Measurements from ENCODE around the gene GALNT5.
"Not testable (repeated sequence)": the region's sequence is repeated elsewhere in the genome, so short reads cannot be mapped to it uniquely, and the experiment has no call there.

Gene GALNT5

GRCh38 chr2:157327200-157327599, 69.7 kb downstream of the GALNT5 start:
- DNase-seq (ENCODE audit: low spot score): no peak

- peak; percentile 48 for DNase-seq (ENCODE audit: low spot score)
Measured at GRCh38 chr2:157327621-157328500, 70.4 kb downstream of the GALNT5 start.

- DNase-seq (ENCODE audit: low spot score): peak; percentile 14
Measured at GRCh38 chr2:157329524-157329923, 72.0 kb downstream of the GALNT5 start.

GRCh38 chr2:157333304-157334047, 76.0 kb downstream of the GALNT5 start:
- DNase-seq (ENCODE audit: low spot score): no peak

GRCh38 chr2:157334335-157334734, 76.8 kb downstream of the GALNT5 start:
- no peak for DNase-seq (ENCODE audit: low spot score)

- no peak for DNase-seq (ENCODE audit: low spot score)
Measured at GRCh38 chr2:157334797-157335196, 77.3 kb downstream of the GALNT5 start.

GRCh38 chr2:157336137-157337010, 78.9 kb downstream of the GALNT5 start:
- peak; percentile 41 for DNase-seq (ENCODE audit: low spot score)

- DNase-seq (ENCODE audit: low spot score): no peak
Measured at GRCh38 chr2:157337978-157338377, 80.5 kb downstream of the GALNT5 start.

- DNase-seq (ENCODE audit: low spot score): no peak
Measured at GRCh38 chr2:157339965-157340655, 82.6 kb downstream of the GALNT5 start.

- DNase-seq (ENCODE audit: low spot score): not testable (repeated sequence)
Measured at GRCh38 chr2:157341381-157341780, 83.9 kb downstream of the GALNT5 start.

GRCh38 chr2:157345647-157346389, 88.3 kb downstream of the GALNT5 start:
- DNase-seq (ENCODE audit: low spot score): no peak

GRCh38 chr2:157348291-157348921, 90.9 kb downstream of the GALNT5 start:
- DNase-seq (ENCODE audit: low spot score): no peak

GRCh38 chr2:157349949-157350515, 92.5 kb downstream of the GALNT5 start:
- DNase-seq (ENCODE audit: low spot score): no peak

- DNase-seq (ENCODE audit: low spot score): no peak
Measured at GRCh38 chr2:157355618-157356017, 98.1 kb downstream of the GALNT5 start.

GRCh38 chr2:157359628-157360027, 102.1 kb downstream of the GALNT5 start:
- DNase-seq (ENCODE audit: low spot score): no peak

- DNase-seq (ENCODE audit: low spot score): no peak
Measured at GRCh38 chr2:157361526-157361925, 104.0 kb downstream of the GALNT5 start.

GRCh38 chr2:157362627-157363026, 105.1 kb downstream of the GALNT5 start:
- DNase-seq (ENCODE audit: low spot score): no peak

GRCh38 chr2:157363612-157364101, 106.2 kb downstream of the GALNT5 start:
- DNase-seq (ENCODE audit: low spot score): no peak
